GM12801 (cell line): ENCODE results near the gene ABCB8.

ENCODE experiments used
- TF ChIP-seq, protein P1 (sequence below): IDR thresholded peaks from one replicate; pipeline ENCODE4 v1.5.1; 2011; ENCODE audit warnings: control low read depth; ENCODE audit not compliant: insufficient read length; ENCODE audit errors: extremely low read depth

The ABCB8 gene

DNA sequence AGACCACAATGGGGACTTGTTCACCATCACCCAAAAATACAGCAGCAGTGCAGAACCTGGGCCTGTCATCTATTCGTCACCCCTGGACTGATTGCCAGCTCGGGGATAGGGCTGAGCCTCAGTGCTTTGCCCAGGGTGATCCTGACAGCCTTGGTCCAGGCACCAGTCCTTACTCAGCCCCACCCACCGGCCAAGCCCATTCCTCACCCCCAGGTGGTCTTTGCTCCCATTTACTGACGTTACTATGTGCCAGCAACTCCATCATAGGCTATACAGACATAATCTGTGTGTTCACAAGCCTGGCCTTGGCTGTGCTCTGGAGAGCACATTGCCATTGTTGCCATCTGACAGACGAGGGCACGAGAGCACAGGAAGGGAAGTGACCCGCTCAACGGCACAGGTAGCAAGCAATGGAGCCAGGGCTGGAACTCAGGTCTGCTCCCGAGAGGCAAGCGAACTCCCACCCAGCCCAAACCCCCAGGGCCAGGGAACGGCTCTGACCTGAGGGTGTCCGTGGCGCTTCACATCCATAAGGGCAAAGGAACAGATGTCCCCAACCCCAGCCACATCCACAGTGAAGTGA is 10.8 kb upstream of the ABCB8 start:
- TF ChIP-seq, protein P1, sequence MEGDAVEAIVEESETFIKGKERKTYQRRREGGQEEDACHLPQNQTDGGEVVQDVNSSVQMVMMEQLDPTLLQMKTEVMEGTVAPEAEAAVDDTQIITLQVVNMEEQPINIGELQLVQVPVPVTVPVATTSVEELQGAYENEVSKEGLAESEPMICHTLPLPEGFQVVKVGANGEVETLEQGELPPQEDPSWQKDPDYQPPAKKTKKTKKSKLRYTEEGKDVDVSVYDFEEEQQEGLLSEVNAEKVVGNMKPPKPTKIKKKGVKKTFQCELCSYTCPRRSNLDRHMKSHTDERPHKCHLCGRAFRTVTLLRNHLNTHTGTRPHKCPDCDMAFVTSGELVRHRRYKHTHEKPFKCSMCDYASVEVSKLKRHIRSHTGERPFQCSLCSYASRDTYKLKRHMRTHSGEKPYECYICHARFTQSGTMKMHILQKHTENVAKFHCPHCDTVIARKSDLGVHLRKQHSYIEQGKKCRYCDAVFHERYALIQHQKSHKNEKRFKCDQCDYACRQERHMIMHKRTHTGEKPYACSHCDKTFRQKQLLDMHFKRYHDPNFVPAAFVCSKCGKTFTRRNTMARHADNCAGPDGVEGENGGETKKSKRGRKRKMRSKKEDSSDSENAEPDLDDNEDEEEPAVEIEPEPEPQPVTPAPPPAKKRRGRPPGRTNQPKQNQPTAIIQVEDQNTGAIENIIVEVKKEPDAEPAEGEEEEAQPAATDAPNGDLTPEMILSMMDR: no peak

DNA sequence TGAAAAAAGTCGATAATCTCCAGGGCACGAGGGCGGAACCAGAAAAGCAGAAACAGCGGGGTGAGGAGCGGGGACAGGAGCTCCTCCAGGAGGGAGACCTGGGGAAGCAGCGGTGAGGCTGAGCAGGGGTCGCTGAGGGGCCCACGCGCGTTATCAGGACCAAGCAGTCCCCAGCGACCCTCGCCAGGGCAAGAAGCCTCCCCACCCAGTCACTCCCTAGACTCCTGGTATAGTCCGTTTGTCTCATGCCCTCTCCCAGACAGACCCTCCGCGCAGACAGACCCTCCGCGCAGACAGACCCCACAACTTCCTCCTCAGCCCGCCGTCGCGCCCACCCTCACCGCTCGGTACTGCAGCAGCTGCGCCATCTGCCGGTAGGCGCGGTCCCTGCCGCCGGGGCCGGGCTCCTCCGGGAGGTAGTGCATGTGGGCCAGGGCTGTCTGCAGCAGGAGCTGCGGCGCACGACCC is 10.3 kb upstream of the ABCB8 start:
- TF ChIP-seq, protein P1: no peak

DNA sequence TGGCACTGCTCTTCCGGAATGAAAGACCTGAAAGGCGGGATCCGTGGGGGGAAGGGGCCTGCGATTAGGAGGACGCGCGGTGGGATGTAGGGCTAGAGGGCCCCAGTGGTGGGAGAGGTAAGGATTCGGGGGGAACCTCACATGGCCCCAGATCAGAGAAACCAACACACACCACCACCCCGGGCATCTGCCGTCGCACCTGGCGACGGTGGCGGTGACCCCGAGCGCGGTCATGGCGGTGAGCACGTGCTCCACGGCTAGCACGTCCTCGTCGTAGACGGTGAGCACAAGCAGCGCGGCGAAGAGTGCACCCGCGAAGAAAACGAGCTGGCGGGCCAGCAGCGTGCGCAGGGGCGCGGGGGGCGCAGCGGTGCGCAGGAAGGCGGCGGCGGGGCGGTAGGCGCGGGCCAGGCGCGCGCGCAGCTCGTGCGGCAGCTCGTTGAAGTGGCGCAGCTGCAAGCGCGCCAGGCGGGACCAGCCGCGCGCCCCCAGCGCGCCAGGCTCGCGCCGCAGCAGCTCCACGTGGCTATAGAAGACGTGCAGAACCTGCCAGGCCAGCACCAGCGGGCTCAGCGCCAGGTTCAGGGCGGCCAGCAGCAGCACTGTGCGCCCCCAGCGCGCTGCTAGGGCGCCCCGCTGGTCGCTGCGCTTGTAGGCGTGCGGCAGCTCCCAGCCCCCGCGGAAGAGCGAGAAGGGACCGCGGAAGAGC is 9.7 kb upstream of the ABCB8 start:
- TF ChIP-seq, protein P1: no peak

DNA sequence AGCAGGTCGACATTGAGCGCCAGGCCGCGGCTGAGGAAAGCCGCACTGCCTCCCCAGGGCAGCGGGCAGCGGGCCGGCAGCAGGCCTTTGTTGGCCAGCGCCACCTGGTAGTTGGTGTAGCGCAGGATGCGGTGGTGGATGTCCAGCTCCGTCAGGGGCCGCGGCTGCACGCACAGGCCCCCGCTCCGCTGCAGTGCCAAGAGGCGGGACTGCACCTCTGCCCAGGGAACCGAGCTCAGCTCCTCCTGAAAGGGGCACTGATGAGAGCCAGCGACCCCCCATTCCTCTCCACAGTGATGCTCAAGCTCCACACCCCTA is 9.2 kb upstream of the ABCB8 start:
- TF ChIP-seq, protein P1: no peak

GRCh38 chr7:151020231-151020630 is 8.0 kb upstream of the ABCB8 start:
- TF ChIP-seq, protein P1: no peak

GRCh38 chr7:151023232-151023631 is 5.0 kb upstream of the ABCB8 start:
- TF ChIP-seq, protein P1: no peak

DNA sequence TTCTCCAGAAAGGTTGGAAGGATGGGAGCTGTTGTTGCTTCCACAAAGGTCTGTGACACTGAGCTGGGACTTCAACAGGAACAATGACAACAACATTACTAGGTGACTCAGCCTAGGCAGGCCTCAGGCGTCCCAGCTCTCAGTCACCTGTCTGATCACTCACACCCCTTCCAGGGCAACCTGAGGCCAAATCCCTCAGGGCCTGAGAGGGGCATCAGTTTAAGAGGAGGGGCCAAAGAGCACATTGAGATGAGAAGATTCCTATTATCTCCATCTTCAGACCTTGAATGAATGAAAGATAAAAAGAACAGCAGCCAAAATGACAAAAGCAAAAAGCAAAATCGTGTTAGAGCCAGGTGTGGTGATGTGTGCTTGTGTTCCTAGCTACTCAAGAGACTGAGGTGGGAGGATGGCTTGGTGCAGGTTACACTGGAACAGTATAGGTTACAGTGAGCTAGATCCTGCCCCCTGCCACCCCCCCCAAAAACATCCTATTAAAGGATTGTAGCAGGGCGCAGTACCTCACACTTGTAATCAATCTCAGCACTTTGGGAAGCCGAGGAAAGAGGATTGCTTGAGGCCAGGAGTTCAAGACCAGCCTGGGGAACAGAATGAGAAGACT is 3.7 kb upstream of the ABCB8 start, which contains the start of gene ATG9B:
TSS of gene ATG9B (minus strand) at position 60 of the 622 bp plus-strand sequence. CDS start 71 bp downstream, outside the sequence.
- TF ChIP-seq, protein P1: no peak
